GM11168 (cell line): ENCODE measurements around the gene CCDC137.

Experiments
- in situ Hi-C: fragments of 300-500 bp; cut with MboI; formaldehyde crosslinking; loops from one replicate; pipeline ENCODE4 v1.12.0; 2022; ENCODE audit warnings: low sequenced_read_pairs; ENCODE audit not compliant: unreplicated experiment

CCDC137 gene

DNA sequence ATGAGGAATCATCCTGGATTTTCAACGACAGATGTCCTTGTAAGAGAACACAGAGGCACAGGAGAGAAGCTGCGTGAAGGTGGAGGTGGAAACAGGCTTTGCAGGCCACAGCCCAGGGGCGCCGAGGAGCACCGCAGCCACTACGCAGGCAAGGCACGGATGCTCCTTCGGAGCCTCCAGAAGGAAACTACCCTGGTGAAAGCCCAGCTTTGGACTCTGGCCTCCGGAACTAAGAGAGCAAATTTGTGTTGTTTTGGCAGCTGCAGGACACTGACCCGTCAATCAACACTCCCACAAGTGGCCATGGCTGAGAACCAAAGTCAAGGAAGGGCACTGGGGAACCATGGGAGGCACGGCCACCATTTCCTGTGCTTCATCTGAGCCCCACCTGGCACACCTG lies 13.6 kb downstream of the CCDC137 start:
- in situ Hi-C loops: no loop called here

DNA sequence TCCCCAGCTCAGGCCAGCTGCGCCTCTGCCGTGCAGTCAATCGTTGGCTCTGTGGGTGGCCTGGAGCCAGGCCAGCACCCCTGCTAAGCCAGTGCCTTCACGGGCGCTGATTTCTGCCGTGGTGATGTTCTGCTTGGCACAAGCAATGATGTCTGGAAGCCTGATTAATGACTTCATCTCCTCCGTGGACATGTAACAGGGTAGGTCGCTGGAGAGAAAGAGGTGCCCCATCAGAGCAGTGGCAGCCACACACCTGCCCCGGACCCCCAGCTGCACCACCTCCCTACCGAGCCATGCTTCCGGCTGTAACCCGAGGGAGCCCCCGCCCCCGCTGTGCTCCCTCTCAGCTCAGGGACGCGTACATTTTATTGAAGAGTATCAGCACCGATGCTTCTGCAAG lies 15.1 kb downstream of the CCDC137 start:
- in situ Hi-C loops: no loop called here

DNA sequence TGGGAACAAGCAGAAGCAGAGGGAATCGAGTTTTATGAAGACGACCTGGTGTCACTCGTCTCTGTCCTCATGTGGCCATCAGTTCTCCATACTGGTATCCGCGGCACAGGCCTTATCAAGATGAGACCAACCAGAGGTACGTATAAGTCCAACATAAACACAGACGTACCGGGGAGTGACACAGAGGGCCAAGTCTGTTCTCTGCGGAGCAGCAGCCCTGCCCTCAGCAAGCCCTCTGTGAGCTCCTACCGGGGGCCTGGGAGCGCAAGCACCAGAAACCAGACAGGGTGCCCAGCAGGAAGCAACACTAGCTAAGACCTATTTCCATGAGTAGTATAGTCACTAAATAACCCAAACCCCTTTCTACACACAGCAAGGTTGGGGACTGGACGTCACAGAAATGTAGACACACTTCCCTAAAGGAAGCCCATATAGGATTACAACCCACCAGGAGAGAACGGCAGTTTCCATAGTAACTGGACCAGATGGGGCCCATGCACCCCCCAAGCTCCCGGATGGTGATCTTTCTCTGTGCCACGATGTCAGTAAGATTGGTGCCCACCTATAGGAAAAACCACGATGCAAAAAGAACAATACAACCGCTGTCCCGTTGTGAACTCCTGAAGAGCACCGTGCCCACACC lies 16.1 kb downstream of the CCDC137 start:
- in situ Hi-C loops: no loop called here

DNA sequence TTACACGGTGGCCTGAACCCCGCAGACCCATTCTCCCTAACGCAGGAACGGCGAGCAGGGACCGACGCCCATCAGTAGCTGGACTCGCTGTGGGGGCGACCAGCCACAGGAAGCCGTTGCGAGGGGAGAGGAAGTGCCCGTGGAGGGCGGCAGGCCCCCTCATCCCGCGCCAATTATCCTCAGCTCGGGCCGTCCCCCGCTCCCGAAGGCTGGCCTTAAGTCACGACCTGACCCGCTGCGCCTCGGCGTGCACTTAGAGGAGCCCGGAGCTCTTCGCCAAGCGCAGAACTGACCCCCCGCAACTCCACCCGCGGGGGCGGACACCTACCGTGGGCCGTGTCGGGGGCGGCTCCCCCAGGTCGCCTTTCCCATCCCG lies 16.7 kb downstream of the CCDC137 start:
- in situ Hi-C loops: no loop called here

DNA sequence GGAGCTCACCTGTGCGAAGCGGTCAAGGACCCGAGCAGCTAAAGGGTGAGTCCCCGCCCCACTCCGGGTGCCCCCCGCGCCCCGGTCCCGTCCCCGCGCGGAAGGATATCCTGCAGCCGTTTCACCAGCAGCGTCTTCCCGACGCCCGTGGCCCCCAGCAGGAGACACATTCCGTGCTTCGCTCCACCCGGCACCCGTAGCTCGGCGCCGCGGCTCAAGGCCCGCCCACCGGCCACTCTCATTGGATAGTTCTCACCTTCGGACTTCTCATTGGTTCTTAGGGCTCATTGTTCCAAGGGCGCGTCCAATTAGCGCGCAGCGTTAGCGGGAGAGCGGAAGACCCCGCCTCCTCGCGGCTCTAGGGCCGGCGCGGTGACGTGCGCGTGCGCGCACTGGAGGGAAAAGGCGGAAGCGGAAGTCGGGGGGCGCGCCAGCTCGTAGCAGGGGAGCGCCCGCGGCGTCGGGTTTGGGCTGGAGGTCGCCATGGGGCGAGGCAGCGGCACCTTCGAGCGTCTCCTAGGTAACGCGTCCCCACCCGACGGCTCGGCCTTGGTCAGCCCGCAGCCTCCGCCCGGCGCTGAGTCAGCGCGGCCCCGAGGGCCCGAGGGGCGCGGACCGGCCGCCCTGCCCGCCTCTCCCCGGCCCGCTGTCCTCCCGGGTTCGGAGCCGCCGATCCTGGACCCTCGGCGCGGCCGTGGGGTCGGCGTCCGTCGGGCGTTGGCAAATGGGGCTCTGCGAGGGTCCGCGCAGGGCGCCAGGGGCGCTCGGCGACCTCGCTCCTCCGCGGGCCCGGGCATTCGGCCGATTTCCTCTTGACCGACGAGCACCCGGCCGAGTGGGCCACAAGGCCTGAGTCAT lies 17.3 kb downstream of the CCDC137 start, which contains the start of the genes ARL16 and HGS:
ARL16 (minus strand) TSS at position 214 of the 858 bp plus-strand sequence; CDS start at position 170, 44 bp downstream.
HGS (plus strand) TSS at position 428 of the 858 bp plus-strand sequence; CDS start at position 484, 56 bp downstream.
- in situ Hi-C loops: no loop called here

DNA sequence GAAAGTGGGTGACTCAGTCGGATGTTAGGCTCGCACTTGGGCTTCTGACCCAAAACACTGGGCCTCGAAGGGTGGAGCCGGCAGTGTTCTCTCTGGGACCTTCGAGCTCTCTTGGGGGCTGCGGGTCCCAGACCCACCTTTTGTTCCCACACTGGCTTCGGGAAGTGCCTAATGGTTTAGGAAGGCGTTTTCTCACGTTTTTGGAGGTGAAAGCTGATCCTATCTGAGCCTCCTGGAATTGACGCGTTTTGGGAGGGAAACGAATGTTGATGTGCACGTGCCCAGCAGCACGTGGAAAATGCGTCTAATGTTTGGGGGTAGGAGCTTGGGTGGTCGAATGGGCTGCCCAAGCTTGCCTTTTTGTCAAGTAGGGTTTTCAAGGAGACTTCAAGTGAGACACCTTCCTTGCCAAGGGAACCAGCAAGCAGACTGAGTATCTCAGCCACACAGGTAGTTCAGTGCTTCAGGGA lies 17.9 kb downstream of the CCDC137 start:
- in situ Hi-C loops: no loop called here

DNA sequence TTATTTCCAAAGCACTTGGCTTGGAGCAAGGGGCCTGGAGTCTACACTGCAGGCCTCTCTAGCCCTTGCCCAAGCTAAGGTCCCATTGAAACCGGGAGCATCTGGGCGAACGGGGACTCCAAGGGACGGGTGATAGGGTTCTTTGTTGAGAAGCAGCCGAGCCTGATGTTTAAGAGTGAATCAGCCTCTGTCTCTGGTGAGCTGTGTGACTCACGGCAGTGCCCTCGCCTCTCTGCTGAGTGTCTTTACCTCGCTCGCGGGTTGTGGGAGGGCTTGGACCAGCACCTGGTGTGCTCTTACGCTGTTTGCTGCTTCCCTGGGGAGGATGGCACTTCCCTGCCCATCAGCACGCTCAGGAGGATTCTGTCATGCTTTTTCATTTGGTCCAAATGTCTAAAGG lies 18.6 kb downstream of the CCDC137 start:
- in situ Hi-C loops: no loop called here

DNA sequence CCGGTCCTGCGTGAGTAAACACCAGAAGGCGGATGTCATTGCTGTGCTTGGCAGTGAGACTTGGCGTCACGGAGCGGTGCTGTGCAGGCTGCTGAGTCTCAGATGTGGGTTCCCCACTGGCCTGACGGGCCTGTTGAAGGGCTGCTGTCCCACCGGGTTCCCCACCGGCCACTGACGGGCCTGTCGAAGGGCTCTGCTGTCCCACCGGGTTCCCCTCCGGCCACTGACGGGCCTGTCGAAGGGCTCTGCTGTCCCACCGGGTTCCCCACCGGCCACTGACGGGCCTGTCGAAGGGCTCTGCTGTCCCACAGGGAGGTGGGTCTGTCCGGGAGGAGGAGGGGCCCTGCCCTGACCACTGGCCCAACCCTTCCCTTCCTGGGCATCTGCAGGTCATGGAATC lies 20.1 kb downstream of the CCDC137 start:
- in situ Hi-C loops: no loop called here

DNA sequence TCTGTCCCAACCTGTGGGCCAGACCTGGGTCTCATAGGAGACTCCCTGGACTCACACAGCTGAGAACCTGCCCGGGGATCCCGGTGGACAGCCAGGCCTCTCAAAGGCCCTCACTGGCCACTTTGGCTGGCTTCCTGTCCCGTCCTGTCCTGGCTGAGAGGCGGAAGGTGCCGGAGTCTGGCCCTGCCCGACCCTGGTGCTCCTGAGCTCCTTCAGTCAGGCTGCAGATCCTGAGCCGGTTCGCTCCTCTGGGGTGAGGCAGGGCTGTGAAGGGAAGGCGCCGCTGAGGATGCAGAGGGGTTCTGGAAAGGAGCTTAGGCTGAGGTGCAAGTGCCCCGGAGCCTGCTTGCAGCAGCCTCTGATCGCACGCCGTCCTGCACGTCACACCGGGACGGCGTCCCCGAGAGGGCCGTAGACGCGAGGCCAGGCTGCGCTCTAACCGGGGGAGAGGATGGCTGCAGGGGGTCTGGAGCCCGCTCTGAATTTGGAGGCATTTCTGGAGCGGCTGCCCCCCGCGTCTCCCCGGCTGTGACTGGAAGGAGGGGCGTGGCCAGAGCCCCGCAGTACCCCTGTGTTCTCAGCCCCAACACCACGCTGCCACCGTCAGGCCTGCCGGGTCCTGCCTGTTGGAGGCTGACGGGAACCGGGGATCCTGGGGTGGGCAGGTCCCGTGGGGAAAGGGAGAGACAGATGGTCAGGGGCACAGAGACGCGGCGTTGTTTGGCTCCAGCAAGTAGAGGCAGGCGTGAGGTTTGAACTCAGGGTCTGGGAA lies 21.4 kb downstream of the CCDC137 start:
- in situ Hi-C loops: no loop called here

DNA sequence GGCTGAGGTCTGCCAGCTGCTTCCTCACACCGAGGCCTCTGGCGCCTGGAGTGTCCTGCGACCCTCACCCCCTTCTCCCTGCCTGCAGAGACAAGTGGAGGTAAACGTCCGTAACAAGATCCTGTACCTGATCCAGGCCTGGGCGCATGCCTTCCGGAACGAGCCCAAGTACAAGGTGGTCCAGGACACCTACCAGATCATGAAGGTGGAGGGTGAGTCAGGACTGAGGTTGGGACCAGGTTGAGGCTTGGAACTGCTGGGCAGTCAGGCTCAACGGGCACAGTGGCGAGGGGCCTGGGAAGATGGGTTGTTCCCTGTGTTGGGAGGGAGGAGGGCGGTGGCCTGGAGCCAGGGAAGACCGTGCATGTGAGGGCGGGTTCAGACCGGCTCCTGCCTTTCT lies 22.1 kb downstream of the CCDC137 start:
- in situ Hi-C loops: no loop called here

DNA sequence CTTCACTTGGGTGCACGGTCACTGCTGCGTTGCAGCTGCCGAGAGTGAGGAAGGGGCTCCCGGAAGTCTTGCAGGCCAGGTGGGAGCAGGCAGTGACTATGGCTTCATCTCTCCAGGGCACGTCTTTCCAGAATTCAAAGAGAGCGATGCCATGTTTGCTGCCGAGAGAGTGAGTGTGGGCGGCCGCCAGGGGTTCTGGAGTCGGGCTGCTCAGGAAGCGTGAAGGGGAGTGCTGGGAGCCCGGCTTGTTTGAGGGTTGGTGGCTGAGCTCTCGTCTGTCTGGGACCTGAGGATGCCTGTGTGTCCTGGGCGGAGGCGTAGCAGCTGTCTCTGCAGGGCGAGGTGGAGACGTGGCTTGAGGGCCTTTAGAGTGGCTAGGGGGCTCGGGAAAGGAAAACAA lies 23.5 kb downstream of the CCDC137 start:
- in situ Hi-C loops: no loop called here

DNA sequence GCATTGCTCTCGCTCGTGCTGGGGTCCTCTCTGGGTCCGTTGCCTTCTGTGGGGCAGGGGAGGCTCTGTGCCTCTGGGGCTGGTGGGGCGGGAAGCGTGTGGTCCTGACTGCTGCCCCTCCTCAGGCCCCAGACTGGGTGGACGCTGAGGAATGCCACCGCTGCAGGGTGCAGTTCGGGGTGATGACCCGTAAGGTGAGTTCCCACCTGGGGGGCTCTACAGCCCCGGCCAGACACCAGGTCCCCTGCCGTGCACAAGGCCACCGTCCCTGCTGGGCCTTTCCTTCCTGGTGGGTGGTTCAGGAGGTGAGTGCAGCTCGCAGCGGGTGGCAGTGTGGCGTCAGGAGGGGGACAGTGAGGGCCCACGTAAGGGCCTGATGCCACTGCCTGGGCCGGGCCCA lies 24.0 kb downstream of the CCDC137 start:
- in situ Hi-C loops: no loop called here

DNA sequence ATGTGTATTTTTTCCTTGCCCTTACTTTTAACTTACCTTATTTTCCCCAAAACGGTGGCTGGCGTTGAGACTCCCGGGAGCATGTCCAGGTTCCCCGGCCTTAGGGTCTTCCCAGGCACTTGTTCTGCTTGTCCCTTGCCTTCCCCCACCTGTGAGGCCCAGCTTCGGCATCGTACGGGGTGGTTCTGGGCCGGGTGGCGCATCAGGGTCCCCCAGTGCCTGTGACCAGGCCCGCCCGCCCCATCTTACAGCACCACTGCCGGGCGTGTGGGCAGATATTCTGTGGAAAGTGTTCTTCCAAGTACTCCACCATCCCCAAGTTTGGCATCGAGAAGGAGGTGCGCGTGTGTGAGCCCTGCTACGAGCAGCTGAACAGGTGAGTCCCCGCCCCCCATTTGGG lies 24.7 kb downstream of the CCDC137 start:
- in situ Hi-C loops: no loop called here

DNA sequence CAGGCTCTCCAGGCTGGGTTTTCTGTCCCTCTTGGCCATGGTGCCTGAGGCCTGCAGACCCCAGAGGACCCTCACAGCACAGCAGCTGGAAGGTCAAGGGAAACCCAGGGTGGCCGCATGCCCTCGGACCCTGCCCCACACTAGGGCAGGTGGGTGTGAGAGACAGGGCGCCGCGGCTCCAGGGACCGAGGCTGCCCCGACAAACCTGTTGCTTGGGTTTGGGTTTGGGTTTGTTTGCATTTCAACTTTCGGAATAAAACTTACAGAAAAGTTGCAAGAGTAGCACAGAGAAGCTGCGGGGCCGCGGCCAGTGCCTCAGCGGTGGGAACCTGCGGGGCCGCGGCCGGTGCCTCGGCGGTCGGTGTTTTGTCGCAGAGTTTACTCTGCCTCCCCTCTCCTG lies 25.1 kb downstream of the CCDC137 start:
- in situ Hi-C loops: no loop called here

DNA sequence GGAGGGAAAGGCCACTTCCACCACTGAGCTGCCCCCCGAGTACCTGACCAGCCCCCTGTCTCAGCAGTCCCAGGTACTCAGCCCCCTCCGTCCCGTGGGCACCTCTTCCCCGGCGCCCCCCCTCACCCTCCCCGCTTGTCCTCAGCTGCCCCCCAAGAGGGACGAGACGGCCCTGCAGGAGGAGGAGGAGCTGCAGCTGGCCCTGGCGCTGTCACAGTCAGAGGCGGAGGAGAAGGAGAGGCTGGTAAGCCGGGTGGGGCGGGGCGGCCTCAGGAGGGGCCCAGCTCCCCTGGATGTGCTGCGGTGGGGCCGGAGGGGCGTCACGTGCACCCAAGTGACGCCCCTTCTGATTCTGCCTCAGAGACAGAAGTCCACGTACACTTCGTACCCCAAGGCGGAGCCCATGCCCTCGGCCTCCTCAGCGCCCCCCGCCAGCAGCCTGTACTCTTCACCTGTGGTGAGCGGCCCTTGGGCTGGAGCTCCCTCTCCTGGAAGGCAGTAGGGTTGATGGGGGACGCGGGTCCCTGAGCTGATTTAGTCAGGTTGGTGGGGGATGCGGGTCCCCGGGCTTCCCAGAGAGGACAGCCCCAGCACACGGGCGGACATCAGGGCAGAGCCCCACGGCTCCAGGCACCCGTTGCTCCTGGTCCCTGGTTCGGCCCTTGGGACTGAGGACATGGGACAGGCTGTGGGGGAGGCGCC lies 27.1 kb downstream of the CCDC137 start:
- in situ Hi-C loops: no loop called here

DNA sequence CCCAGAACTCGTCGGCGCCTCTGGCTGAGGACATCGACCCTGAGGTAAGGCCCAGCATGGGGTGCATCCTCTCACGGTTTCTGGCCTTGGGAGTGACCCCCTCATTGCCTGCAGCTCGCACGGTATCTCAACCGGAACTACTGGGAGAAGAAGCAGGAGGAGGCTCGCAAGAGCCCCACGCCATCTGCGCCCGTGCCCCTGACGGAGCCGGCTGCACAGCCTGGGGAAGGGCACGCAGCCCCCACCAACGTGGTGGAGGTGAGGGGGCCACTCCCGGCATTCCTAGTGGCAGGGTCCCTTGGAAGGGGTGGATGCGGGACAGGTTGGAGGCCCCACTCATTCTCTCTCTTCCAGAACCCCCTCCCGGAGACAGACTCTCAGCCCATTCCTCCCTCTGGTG lies 28.3 kb downstream of the CCDC137 start:
- in situ Hi-C loops: no loop called here

DNA sequence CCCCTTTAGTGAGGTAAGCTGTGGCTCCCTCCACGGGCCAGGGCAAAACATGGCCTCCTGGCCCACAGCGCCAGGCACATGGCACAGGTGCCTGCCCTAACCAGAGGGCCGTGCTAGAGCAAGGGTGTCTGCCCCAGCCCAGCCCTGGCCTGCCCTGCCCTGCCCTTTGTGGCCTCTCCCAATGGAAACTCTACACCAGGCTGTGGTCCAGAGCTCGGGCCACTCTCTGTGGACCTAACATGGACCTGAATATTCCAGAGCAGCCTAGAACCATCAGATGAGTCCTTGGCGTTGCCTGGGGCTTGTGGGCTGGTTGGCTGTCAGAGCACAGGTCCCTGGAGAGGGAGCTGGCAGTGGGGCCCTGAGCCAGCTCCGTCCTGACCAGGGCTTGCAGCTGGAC lies 28.7 kb downstream of the CCDC137 start:
- in situ Hi-C loops: no loop called here

DNA sequence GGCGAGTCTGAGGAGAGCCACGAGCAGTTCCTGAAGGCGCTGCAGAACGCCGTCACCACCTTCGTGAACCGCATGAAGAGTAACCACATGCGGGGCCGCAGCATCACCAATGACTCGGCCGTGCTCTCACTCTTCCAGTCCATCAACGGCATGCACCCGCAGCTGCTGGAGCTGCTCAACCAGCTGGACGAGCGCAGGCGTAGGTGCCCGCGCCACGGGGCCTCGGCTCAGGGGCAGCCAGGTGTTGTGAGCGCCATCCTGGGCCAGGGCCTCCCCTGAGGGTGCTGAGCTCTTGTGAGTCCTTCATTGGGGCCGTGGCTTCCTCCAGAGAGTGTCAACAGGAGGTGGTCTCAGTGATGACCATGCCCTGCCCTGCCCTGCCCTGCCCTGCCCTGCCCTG lies 29.3 kb downstream of the CCDC137 start:
- in situ Hi-C loops: no loop called here

DNA sequence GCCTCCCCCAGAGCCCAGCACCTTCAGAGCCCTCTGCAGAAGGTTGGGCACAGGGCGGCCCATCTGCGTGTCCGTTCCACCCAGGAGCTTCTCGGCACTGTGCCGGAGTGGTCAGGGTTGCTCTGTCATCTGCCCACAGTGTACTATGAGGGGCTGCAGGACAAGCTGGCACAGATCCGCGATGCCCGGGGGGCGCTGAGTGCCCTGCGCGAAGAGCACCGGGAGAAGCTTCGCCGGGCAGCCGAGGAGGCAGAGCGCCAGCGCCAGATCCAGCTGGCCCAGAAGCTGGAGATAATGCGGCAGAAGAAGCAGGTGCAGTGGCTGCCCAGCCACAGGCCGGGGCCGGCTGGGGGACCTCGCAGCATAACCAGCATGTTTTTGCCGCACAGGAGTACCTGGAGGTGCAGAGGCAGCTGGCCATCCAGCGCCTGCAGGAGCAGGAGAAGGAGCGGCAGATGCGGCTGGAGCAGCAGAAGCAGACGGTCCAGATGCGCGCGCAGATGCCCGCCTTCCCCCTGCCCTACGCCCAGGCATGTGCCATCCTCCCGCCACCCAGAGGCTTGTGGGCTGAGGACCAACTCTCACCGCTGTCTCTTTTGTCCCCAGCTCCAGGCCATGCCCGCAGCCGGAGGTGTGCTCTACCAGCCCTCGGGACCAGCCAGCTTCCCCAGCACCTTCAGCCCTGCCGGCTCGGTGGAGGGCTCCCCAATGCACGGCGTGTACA lies 29.8 kb downstream of the CCDC137 start:
- in situ Hi-C loops: no loop called here
